ENCODE results near the gene NUDT4. TPM values are rescaled to one million over a fixed set of nuclear protein-coding genes. Genes with fewer than 3 reads are reported as not detected.

NUDT4 gene
- total and polyA plus RNA-seq, 2 of the 8 experiments (the other 6 are each of a cell fraction or from before 2014, with no cell fraction given) = 17.3 to 71.7 TPM

GRCh38 chr12:93429448-93429847 is 51.7 kb downstream of the NUDT4 start:
- peaks cover 21 to 22% of the 10 kb centered on the region in 2 experiments for H4K20me1 ChIP-seq (replicated peaks in 1 of 2; ENCODE audit: control insufficient read depth in 1 of 2, insufficient read depth in 2 of 2, low read length in 2 of 2)

More at GRCh38 chr12:93429448-93429847, 51.7 kb downstream of the NUDT4 start:
- H3K79me1 ChIP-seq (ENCODE audit: low read depth, low read length) = peaks cover 4% of the 10 kb centered on the region
- H3K23me2 ChIP-seq (ENCODE audit: low read depth, low read length) = no peaks in the 10 kb centered on the region
- no peak overlapping the region for H2AFZ ChIP-seq (ENCODE audit: low read length)
- no peak overlapping the region for H3K9ac ChIP-seq (replicated peaks in 1 of 4; ENCODE audit: extremely low read depth in 1 of 4, low read depth in 3 of 4, low read length in 3 of 4)
- ChIA-PET CTCF (ENCODE audit: partially characterized antibody) (interaction anchor here (0.9 to 1.3 kb wide), 3 partner anchors 9 to 442 kb away, joined by 3 read pairs; no protein-coding TSS in a partner anchor), POLR2A (ENCODE audit: partially characterized antibody) (no interaction called here)
- H3K14ac ChIP-seq (ENCODE audit: insufficient read length) = no peak overlapping the region
- WGBS, 2 experiments (ENCODE audit: extremely low coverage in 1 of 2, insufficient coverage in 1 of 2, insufficient read length in 1 of 2, insufficient replicate concordance in 2 of 2, low coverage in 1 of 2, low lambda C conversion rate in 2 of 2, missing lambda C conversion rate in 1 of 2) = 88% methylated on average over 1 of the region's 1 CpG; no CpG with 5 or more reads in 1 of the 2 experiments
- H3K4ac ChIP-seq (replicated peaks; ENCODE audit: insufficient read length, low read depth, low read length) = no peak overlapping the region
- no peak overlapping the region for H2BK12ac ChIP-seq (ENCODE audit: low read depth, low read length)
- no peak overlapping the region for H3K27ac ChIP-seq (ENCODE audit: low read depth, low read length)
- H2BK20ac ChIP-seq (ENCODE audit: low read length) = no peak overlapping the region
- no peak overlapping the region for H3K23ac ChIP-seq (ENCODE audit: insufficient read length)
- no peak overlapping the region for H3K4me3 ChIP-seq (ENCODE audit: extremely low read depth in 1 of 4, insufficient read depth in 2 of 4, low read depth in 3 of 4, low read length in 4 of 4)
- DNase-seq (ENCODE audit: low read depth in 1 of 2, low spot score in 2 of 2) (no peak), FAIRE-seq (no peak)
- H3K56ac ChIP-seq (replicated peaks; ENCODE audit: insufficient read length, low read depth, low read length) = no peak overlapping the region
- no peak overlapping the region for H3K18ac ChIP-seq (ENCODE audit: extremely low read depth, low read length)
- no peaks in the 10 kb centered on the region for H3K9me3 ChIP-seq (ENCODE audit: insufficient read depth in 2 of 2, low read depth in 1 of 2, low read length in 1 of 2)
- H3K4me1 ChIP-seq (replicated peaks in 1 of 4; ENCODE audit: control insufficient read depth in 3 of 4, insufficient read depth in 4 of 4, low read length in 3 of 4) = peaks cover 0 to 3% (median 0%) of the 10 kb centered on the region in 4 experiments; a peak in 2 of 7 replicates
- H2BK15ac ChIP-seq (ENCODE audit: low read length) = no peak overlapping the region
- H3K4me2 ChIP-seq (ENCODE audit: insufficient read depth in 1 of 2, low read depth in 2 of 2, low read length in 2 of 2) = no peak overlapping the region
- TF ChIP-seq YY1 (IDR thresholded peaks at IDR 0.05; ENCODE audit: low read depth, low read length) (no peak), RNF2 (IDR thresholded peaks at IDR 0.05; ENCODE audit: borderline replicate concordance, low read depth, low read length, missing control alignments, poor library complexity, severe bottlenecking) (no peak), USF2 (IDR thresholded peaks at IDR 0.05; ENCODE audit: low read length) (no peak), GTF2F1 (IDR thresholded peaks at IDR 0.05; ENCODE audit: borderline replicate concordance, low read depth, low read length) (no peak), ZNF274 (IDR thresholded peaks at IDR 0.05; ENCODE audit: borderline replicate concordance, extremely low read depth, low read length) (no peak), SIN3A (conservative IDR thresholded peaks at IDR 0.05 in 1 of 2, IDR thresholded peaks at IDR 0.05 in 1 of 2; ENCODE audit: low read depth in 1 of 2, low read length in 2 of 2) (no peak), KDM1A (IDR thresholded peaks at IDR 0.05; ENCODE audit: borderline replicate concordance, low read length) (no peak), CTCF (IDR thresholded peaks at IDR 0.05; ENCODE audit: control extremely low read depth in 1 of 3, insufficient read depth in 1 of 3, low read depth in 1 of 3, low read length in 3 of 3) (no peak), CEBPB (IDR thresholded peaks at IDR 0.05; ENCODE audit: low read depth, low read length) (no peak)
- H3K79me2 ChIP-seq (ENCODE audit: control insufficient read depth in 1 of 2, insufficient read depth in 2 of 2, low read length in 2 of 2) = peaks cover 58 to 98% of the 10 kb centered on the region in 2 experiments
- H2AK5ac ChIP-seq (ENCODE audit: low read depth, low read length) = no peak overlapping the region
- no peak overlapping the region for H2BK120ac ChIP-seq (replicated peaks; ENCODE audit: low read depth, low read length)
- H4K5ac ChIP-seq (ENCODE audit: insufficient read length, low read depth, low read length) = no peak overlapping the region
- H4K8ac ChIP-seq (ENCODE audit: extremely low read depth, insufficient read depth, low read length) = no peak overlapping the region
- H2BK5ac ChIP-seq (ENCODE audit: low read depth, low read length) = no peak overlapping the region
- H4K91ac ChIP-seq (replicated peaks; ENCODE audit: insufficient read length, low read length) = no peak overlapping the region
- no peaks in the 10 kb centered on the region for H3K36me3 ChIP-seq (ENCODE audit: control insufficient read depth in 2 of 4, insufficient read depth in 4 of 4, low read length in 3 of 4)
- no peaks in the 10 kb centered on the region for H3K27me3 ChIP-seq (replicated peaks in 1 of 4; ENCODE audit: control insufficient read depth in 3 of 4, extremely low read depth in 1 of 4, insufficient read depth in 3 of 4, low read length in 3 of 4)

Data from H1 (cell line).